Hepatocyte (in vitro differentiated cells): ENCODE measurements around the gene CNTNAP1. TPM values are rescaled to one million over a fixed set of nuclear protein-coding genes. Genes with fewer than 3 reads are reported as not detected.

Source experiments
- DNase-seq: peaks from one replicate; pipeline ENCODE4 v3.0.0-alpha.2; 2016; ENCODE audit warnings: low spot score
- H2AFZ ChIP-seq: fragments of 200-600 bp; sonication (generic); 2 replicates; pipeline ENCODE4 v1.6.0; 2016; ENCODE audit warnings: antibody characterized with exemption, mild to moderate bottlenecking
- H3K27ac ChIP-seq: fragments of 200-600 bp; sonication (generic); 2 replicates; pipeline ENCODE4 v1.5.1; 2016; ENCODE audit warnings: mild to moderate bottlenecking
- H3K27me3 ChIP-seq: fragments of 200-600 bp; sonication (generic); 2 replicates; pipeline ENCODE4 v1.6.1; 2016
- H3K36me3 ChIP-seq: fragments of 200-600 bp; sonication (generic); replicated peaks from 2 replicates; pipeline ENCODE4 v1.5.1; 2016; ENCODE audit warnings: low read depth; ENCODE audit not compliant: insufficient read depth
- H3K4me1 ChIP-seq: fragments of 200-600 bp; sonication (generic); 2 replicates; pipeline ENCODE4 v1.5.1; 2016; ENCODE audit warnings: mild to moderate bottlenecking, moderate library complexity; ENCODE audit not compliant: insufficient read depth
- H3K4me2 ChIP-seq: fragments of 200-600 bp; sonication (generic); 2 replicates; pipeline ENCODE4 v1.6.0; 2016
- H3K4me3 ChIP-seq: fragments of 200-600 bp; sonication (generic); 2 replicates; pipeline ENCODE4 v1.5.1; 2016; ENCODE audit warnings: mild to moderate bottlenecking
- H3K79me2 ChIP-seq: fragments of 200-600 bp; sonication (generic); 2 replicates; pipeline ENCODE4 v1.6.0; 2017; ENCODE audit warnings: mild to moderate bottlenecking
- H3K9me2 ChIP-seq: fragments of 200-600 bp; sonication (generic); replicated peaks from 2 replicates; pipeline ENCODE4 v1.6.0; 2017; ENCODE audit warnings: mild to moderate bottlenecking; ENCODE audit not compliant: insufficient read depth
- H3K9me3 ChIP-seq: fragments of 200-600 bp; sonication (generic); 2 replicates; pipeline ENCODE4 v1.5.1; 2016; ENCODE audit warnings: low read depth, mild to moderate bottlenecking
- H4K20me1 ChIP-seq: fragments of 200-600 bp; sonication (generic); 2 replicates; pipeline ENCODE4 v1.6.0; 2016; ENCODE audit warnings: mild to moderate bottlenecking; ENCODE audit not compliant: insufficient read depth, poor library complexity, severe bottlenecking
- EZH2 ChIP-seq: fragments of 200-600 bp; sonication (generic); IDR thresholded peaks from 2 replicates; pipeline ENCODE4 v1.6.1; 2016; ENCODE audit warnings: antibody characterized with exemption, mild to moderate bottlenecking, borderline replicate concordance
- EZH2phosphoT487 ChIP-seq: fragments of 200-600 bp; sonication (generic); IDR thresholded peaks from one replicate; pipeline ENCODE4 v1.6.1; 2018; ENCODE audit warnings: antibody characterized with exemption, mild to moderate bottlenecking, low read depth, moderate library complexity; ENCODE audit not compliant: unreplicated experiment, severe bottlenecking
- WGBS: methylation state at CpG from one replicate; pipeline ENCODE4 v1.1.6; 2016; ENCODE audit warnings: low lambda C conversion rate; ENCODE audit errors: missing lambda C conversion rate; 5-methylcytosine and 5-hydroxymethylcytosine counted together
- microRNA-seq: library from miRNA; unstranded; fragments of <30 nt; microRNA quantifications from one replicate; pipeline ENCODE4, GENCODE V29; 2017
- polyA plus RNA-seq: library from polyadenylated mRNA; unstranded; fragments of >200 nt; fragmentation: Nextera tagmentation; extraction: Ambion mirVana; gene quantifications from 2 replicates; pipeline ENCODE4 v1.2.1, GENCODE V29; 2016
- small RNA-seq: library from RNA; depleted of rRNA; stranded (forward); fragments of <200 nt; gene quantifications from one replicate; pipeline ENCODE3, GENCODE V24; 2014
- total RNA-seq: library from RNA; depleted of rRNA; stranded (reverse); fragments of >200 nt; gene quantifications from 2 replicates; pipeline ENCODE4 v1.2.3, GENCODE V29; 2014
- TF ChIP-seq, protein P1 (sequence below): fragments of 200-600 bp; sonication (generic); IDR thresholded peaks from 2 replicates; pipeline ENCODE4 v1.5.1; 2016; ENCODE audit warnings: antibody characterized with exemption, mild to moderate bottlenecking; ENCODE audit not compliant: poor library complexity

The CNTNAP1 gene
- total and polyA plus RNA-seq, 2 experiments from 2014 or later, result 2.6 to 4.4 TPM

DNA sequence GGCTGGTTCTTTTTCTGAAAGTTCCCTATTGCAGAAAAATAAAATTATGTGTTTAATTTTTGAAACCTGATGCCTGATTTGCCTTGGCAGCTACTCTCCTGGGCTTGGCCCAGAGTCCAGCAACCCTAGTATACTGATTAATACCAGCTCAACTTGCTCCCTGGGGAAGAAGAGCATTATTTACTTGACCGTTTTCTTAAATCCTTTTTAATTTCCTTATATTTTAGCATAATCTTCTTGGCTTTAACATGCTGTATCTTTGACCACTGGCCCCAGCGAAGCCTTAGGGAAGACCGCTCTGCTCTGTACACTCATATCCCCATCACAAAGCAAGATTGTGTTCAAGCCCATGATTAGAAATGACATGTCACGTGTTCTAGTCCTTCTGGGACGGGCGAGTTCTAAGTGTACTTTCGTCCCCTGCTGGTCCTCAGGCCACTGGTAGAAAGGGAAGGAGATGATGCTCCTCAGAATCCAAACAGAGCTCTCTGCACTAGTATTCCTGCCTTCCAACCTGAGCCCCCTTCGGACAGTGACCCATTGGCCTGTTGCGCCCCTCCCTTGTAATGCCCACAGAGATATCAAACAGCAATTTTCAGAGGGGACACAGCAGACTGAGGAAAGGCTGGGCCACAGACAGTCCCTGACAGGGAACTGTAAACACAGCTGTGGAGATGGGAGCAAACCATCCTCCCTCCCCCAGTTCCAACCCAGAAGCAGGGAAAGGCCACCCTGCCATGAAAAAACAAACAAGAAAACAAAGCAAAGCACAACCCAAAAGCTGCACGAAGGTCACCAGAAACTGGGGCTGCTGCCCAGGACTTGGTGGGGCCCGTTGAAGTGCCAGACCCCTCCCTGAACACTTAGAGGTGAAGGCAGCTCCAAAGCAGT lies 66.8 kb downstream of the CNTNAP1 start:
- Histone ChIP-seq H3K27me3 (no peaks in the 10 kb centered on the region), H3K9me3 (no peaks in the 10 kb centered on the region), H3K4me2 (no peak overlapping the region), H3K4me3 (no peak overlapping the region), H3K79me2 (no peaks in the 10 kb centered on the region), H2AFZ (no peak overlapping the region), H3K4me1 (no peaks in the 10 kb centered on the region), H3K27ac (no peak overlapping the region), H3K36me3 (no peaks in the 10 kb centered on the region), H3K9me2 (no peaks in the 10 kb centered on the region), H4K20me1 (no peaks in the 10 kb centered on the region)
- no peak for DNase-seq
- TF ChIP-seq EZH2phosphoT487 (no peak), EZH2 (no peak)
- TF ChIP-seq, protein P1, sequence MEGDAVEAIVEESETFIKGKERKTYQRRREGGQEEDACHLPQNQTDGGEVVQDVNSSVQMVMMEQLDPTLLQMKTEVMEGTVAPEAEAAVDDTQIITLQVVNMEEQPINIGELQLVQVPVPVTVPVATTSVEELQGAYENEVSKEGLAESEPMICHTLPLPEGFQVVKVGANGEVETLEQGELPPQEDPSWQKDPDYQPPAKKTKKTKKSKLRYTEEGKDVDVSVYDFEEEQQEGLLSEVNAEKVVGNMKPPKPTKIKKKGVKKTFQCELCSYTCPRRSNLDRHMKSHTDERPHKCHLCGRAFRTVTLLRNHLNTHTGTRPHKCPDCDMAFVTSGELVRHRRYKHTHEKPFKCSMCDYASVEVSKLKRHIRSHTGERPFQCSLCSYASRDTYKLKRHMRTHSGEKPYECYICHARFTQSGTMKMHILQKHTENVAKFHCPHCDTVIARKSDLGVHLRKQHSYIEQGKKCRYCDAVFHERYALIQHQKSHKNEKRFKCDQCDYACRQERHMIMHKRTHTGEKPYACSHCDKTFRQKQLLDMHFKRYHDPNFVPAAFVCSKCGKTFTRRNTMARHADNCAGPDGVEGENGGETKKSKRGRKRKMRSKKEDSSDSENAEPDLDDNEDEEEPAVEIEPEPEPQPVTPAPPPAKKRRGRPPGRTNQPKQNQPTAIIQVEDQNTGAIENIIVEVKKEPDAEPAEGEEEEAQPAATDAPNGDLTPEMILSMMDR, result no peak
- WGBS, result 76% methylated on average over 11 of the region's 11 CpGs

Small RNA genes within 50 kb of the gene (microRNA-seq; reads per million reads assigned to microRNA genes)
- not detected for gene MIR6780A

Small RNA genes within 50 kb of the gene (small RNA-seq; reads per million reads assigned to genes)
- gene MIR6780A, result not detected

Other genes with a start within 250 kb of the CNTNAP1 start
- 58.3 and 71.4 TPM in 2 replicates for gene ATP6V0A1, start 223.7 kb upstream of the CNTNAP1 start, total RNA-seq
- 63.4 and 65.2 TPM in 2 replicates for gene ATP6V0A1, start 223.7 kb upstream of the CNTNAP1 start, polyA plus RNA-seq
- 76.4 and 78.1 TPM in 2 replicates for gene NAGLU, start 146.3 kb upstream of the CNTNAP1 start, total RNA-seq
- 121 and 152 TPM in 2 replicates for gene NAGLU, start 146.3 kb upstream of the CNTNAP1 start, polyA plus RNA-seq
- 0.12 and 2.7 TPM in 2 replicates for gene HSD17B1, start 129.6 kb upstream of the CNTNAP1 start, total RNA-seq
- gene HSD17B1, start 129.6 kb upstream of the CNTNAP1 start, polyA plus RNA-seq, result 4.8 and 6.6 TPM in 2 replicates
- 27.7 and 33.9 TPM in 2 replicates for gene COASY, start 120.4 kb upstream of the CNTNAP1 start, total RNA-seq
- gene COASY, start 120.4 kb upstream of the CNTNAP1 start, polyA plus RNA-seq, result 91.6 and 93.9 TPM in 2 replicates
- 29.7 and 34.0 TPM in 2 replicates for gene MLX, start 115.4 kb upstream of the CNTNAP1 start, total RNA-seq
- gene MLX, start 115.4 kb upstream of the CNTNAP1 start, polyA plus RNA-seq, result 33.1 and 39.5 TPM in 2 replicates
- gene PSMC3IP, start 104.8 kb upstream of the CNTNAP1 start, total RNA-seq, result 1.5 and 1.9 TPM in 2 replicates
- gene PSMC3IP, start 104.8 kb upstream of the CNTNAP1 start, polyA plus RNA-seq, result 3.7 and 4.2 TPM in 2 replicates
- 55.3 and 58.7 TPM in 2 replicates for gene RETREG3, start 73.2 kb upstream of the CNTNAP1 start, total RNA-seq
- 36.3 TPM in 2 replicates for gene RETREG3, start 73.2 kb upstream of the CNTNAP1 start, polyA plus RNA-seq
- 28.7 and 33.7 TPM in 2 replicates for gene TUBG1, start 72.8 kb upstream of the CNTNAP1 start, total RNA-seq
- gene TUBG1, start 72.8 kb upstream of the CNTNAP1 start, polyA plus RNA-seq, result 62.0 and 81.2 TPM in 2 replicates
- 13.1 and 16.0 TPM in 2 replicates for gene TUBG2, start 23.2 kb upstream of the CNTNAP1 start, total RNA-seq
- 46.3 and 58.7 TPM in 2 replicates for gene TUBG2, start 23.2 kb upstream of the CNTNAP1 start, polyA plus RNA-seq
- 16.9 and 20.5 TPM in 2 replicates for gene PLEKHH3, start 5.5 kb upstream of the CNTNAP1 start, total RNA-seq
- gene PLEKHH3, start 5.5 kb upstream of the CNTNAP1 start, polyA plus RNA-seq, result 30.9 and 33.7 TPM in 2 replicates
- gene CCR10, start 688 bp upstream of the CNTNAP1 start, total RNA-seq, result 0.12 and 0.37 TPM in 2 replicates
- gene CCR10, start 688 bp upstream of the CNTNAP1 start, polyA plus RNA-seq, result 4.6 and 5.0 TPM in 2 replicates
- 12.5 and 22.5 TPM in 2 replicates for gene EZH1, start 62.5 kb downstream of the CNTNAP1 start, total RNA-seq
- 9.5 and 18.4 TPM in 2 replicates for gene EZH1, start 62.5 kb downstream of the CNTNAP1 start, polyA plus RNA-seq
- 8.7 and 13.1 TPM in 2 replicates for gene RAMP2, start 78.7 kb downstream of the CNTNAP1 start, total RNA-seq
- 48.7 and 62.3 TPM in 2 replicates for gene RAMP2, start 78.7 kb downstream of the CNTNAP1 start, polyA plus RNA-seq
- 89.9 and 107 TPM in 2 replicates for gene VPS25, start 90.9 kb downstream of the CNTNAP1 start, total RNA-seq
- 121 and 125 TPM in 2 replicates for gene VPS25, start 90.9 kb downstream of the CNTNAP1 start, polyA plus RNA-seq
- 1.0 and 1.5 TPM in 2 replicates for gene WNK4, start 98.1 kb downstream of the CNTNAP1 start, total RNA-seq
- gene WNK4, start 98.1 kb downstream of the CNTNAP1 start, polyA plus RNA-seq, result 1.7 and 2.2 TPM in 2 replicates
- 117 and 133 TPM in 2 replicates for gene COA3, start 116.2 kb downstream of the CNTNAP1 start, total RNA-seq
- 219 and 252 TPM in 2 replicates for gene COA3, start 116.2 kb downstream of the CNTNAP1 start, polyA plus RNA-seq
- gene CNTD1, start 116.3 kb downstream of the CNTNAP1 start, total RNA-seq, result 0.08 and 1.2 TPM in 2 replicates
- 1.5 and 2.4 TPM in 2 replicates for gene CNTD1, start 116.3 kb downstream of the CNTNAP1 start, polyA plus RNA-seq
- 68.7 and 73.4 TPM in 2 replicates for gene BECN1, start 141.8 kb downstream of the CNTNAP1 start, total RNA-seq
- gene BECN1, start 141.8 kb downstream of the CNTNAP1 start, polyA plus RNA-seq, result 70.4 and 75.2 TPM in 2 replicates
- gene PSME3, start 150.9 kb downstream of the CNTNAP1 start, total RNA-seq, result 86.4 and 89.0 TPM in 2 replicates
- gene PSME3, start 150.9 kb downstream of the CNTNAP1 start, polyA plus RNA-seq, result 99.4 and 99.5 TPM in 2 replicates
- 0.92 and 1.1 TPM in 2 replicates for gene AOC2, start 162.0 kb downstream of the CNTNAP1 start, total RNA-seq
- 1.3 and 2.2 TPM in 2 replicates for gene AOC2, start 162.0 kb downstream of the CNTNAP1 start, polyA plus RNA-seq
- gene AOC3, start 168.7 kb downstream of the CNTNAP1 start, total RNA-seq, result 1.0 and 1.9 TPM in 2 replicates
- gene AOC3, start 168.7 kb downstream of the CNTNAP1 start, polyA plus RNA-seq, result 2.3 and 2.5 TPM in 2 replicates
- gene G6PC1, start 218.3 kb downstream of the CNTNAP1 start, total RNA-seq, result 14.2 and 18.2 TPM in 2 replicates
- 8.2 and 24.2 TPM in 2 replicates for gene G6PC1, start 218.3 kb downstream of the CNTNAP1 start, polyA plus RNA-seq